ENCODE results near the gene TTC22. TPM values are rescaled to one million over a fixed set of nuclear protein-coding genes. Genes with fewer than 3 reads are reported as not detected.

TTC22 gene
- total and polyA plus RNA-seq, 2 donors from 2014 or later: 9.6 to 16.5 TPM

- H3K27me3 ChIP-seq (ENCODE audit: control insufficient read depth, insufficient read depth, low read length): no peaks in the 10 kb centered on the region
- no peak for TF ChIP-seq CTCF (IDR thresholded peaks at IDR 0.05; ENCODE audit: borderline replicate concordance, extremely low read depth, insufficient read depth)
- intact Hi-C loops (cut with DNase I): no loop called here
- H3K36me3 ChIP-seq (ENCODE audit: control insufficient read depth in 2 of 3, insufficient read depth in 3 of 3, low read length in 3 of 3): peaks cover 0 to 4% (median 0%) of the 10 kb centered on the region in 3 donors
- peak in 2 of 5 donors; percentile 42 to 62 for DNase-seq
- H3K4me3 ChIP-seq (ENCODE audit: low read length in 3 of 3): no peak overlapping the region
- H3K27ac ChIP-seq (ENCODE audit: low read depth in 2 of 2, low read length in 2 of 2): peak overlapping the region in 1 of 2 donors; percentile 18
- H3K9me3 ChIP-seq (ENCODE audit: control insufficient read depth in 2 of 3, insufficient read depth in 1 of 3, low read length in 3 of 3): peaks cover 0 to 7% (median 0%) of the 10 kb centered on the region in 3 donors
- H3K9ac ChIP-seq (ENCODE audit: low read length in 3 of 3): no peak overlapping the region
- peaks cover 0 to 19% (median 9%) of the 10 kb centered on the region in 3 donors for H3K4me1 ChIP-seq (ENCODE audit: control insufficient read depth in 2 of 3, insufficient read depth in 2 of 3, low read depth in 1 of 3, low read length in 3 of 3)
- no peak for FAIRE-seq
These were observed 6.4 kb downstream of the TTC22 start for GRCh38 chr1:54794451-54795355.

GRCh38 chr1:54792686-54793282 lies 8.3 kb downstream of the TTC22 start:
- no peak overlapping the region for H3K27ac ChIP-seq (ENCODE audit: low read depth in 2 of 2, low read length in 2 of 2)
- no peaks in the 10 kb centered on the region for H3K27me3 ChIP-seq (ENCODE audit: control insufficient read depth, insufficient read depth, low read length)
- no peak for TF ChIP-seq CTCF (IDR thresholded peaks at IDR 0.05; ENCODE audit: borderline replicate concordance, extremely low read depth, insufficient read depth)
- no peak overlapping the region for H3K4me3 ChIP-seq (ENCODE audit: low read length in 3 of 3)
- peaks cover 0 to 7% (median 0%) of the 10 kb centered on the region in 3 donors for H3K9me3 ChIP-seq (ENCODE audit: control insufficient read depth in 2 of 3, insufficient read depth in 1 of 3, low read length in 3 of 3)
- intact Hi-C loops (cut with DNase I): no loop called here
- FAIRE-seq: no peak
- H3K4me1 ChIP-seq (ENCODE audit: control insufficient read depth in 2 of 3, insufficient read depth in 2 of 3, low read depth in 1 of 3, low read length in 3 of 3): peaks cover 0 to 10% (median 0%) of the 10 kb centered on the region in 3 donors
- no peak overlapping the region for H3K9ac ChIP-seq (ENCODE audit: low read length in 3 of 3)
- peak in 4 of 5 donors; percentile 87 to 97 (median 94) for DNase-seq
- H3K36me3 ChIP-seq (ENCODE audit: control insufficient read depth in 2 of 3, insufficient read depth in 3 of 3, low read length in 3 of 3): peaks cover 0 to 5% (median 0%) of the 10 kb centered on the region in 3 donors

GRCh38 chr1:54791880-54792522 lies 9.1 kb downstream of the TTC22 start:
- intact Hi-C loops (cut with DNase I): no loop called here
- no peaks in the 10 kb centered on the region for H3K27me3 ChIP-seq (ENCODE audit: control insufficient read depth, insufficient read depth, low read length)
- FAIRE-seq (no peak), DNase-seq (peak in 4 of 5 donors; percentile 58 to 75 (median 68))
- H3K36me3 ChIP-seq (ENCODE audit: control insufficient read depth in 2 of 3, insufficient read depth in 3 of 3, low read length in 3 of 3): peaks cover 0 to 5% (median 0%) of the 10 kb centered on the region in 3 donors
- no peak overlapping the region for H3K27ac ChIP-seq (ENCODE audit: low read depth in 2 of 2, low read length in 2 of 2)
- peaks cover 0 to 7% (median 0%) of the 10 kb centered on the region in 3 donors for H3K9me3 ChIP-seq (ENCODE audit: control insufficient read depth in 2 of 3, insufficient read depth in 1 of 3, low read length in 3 of 3)
- peak; percentile 52 for TF ChIP-seq CTCF (IDR thresholded peaks at IDR 0.05; ENCODE audit: borderline replicate concordance, extremely low read depth, insufficient read depth)
- H3K9ac ChIP-seq (ENCODE audit: low read length in 3 of 3): no peak overlapping the region
- H3K4me3 ChIP-seq (ENCODE audit: low read length in 3 of 3): no peak overlapping the region
- peaks cover 0 to 10% (median 0%) of the 10 kb centered on the region in 3 donors for H3K4me1 ChIP-seq (ENCODE audit: control insufficient read depth in 2 of 3, insufficient read depth in 2 of 3, low read depth in 1 of 3, low read length in 3 of 3)

Measured in kidney (tissue), 14 donors.